Prostate gland (tissue), 2 donors: Measurements from ENCODE around the gene CD151. TPM values are rescaled to one million over a fixed set of nuclear protein-coding genes. Genes with fewer than 3 reads are reported as not detected.

Experiments used
- DNase-seq: peaks from one replicate; pipeline ENCODE4 v3.0.0-alpha.2; 2019; ENCODE audit warnings: low spot score
- H3K27ac ChIP-seq, 2 donors: fragments of 200-600 bp; sonication (generic); 2 replicates each; pipeline ENCODE4 v1.5.1; 2017 to 2019
- H3K27me3 ChIP-seq: fragments of 200-600 bp; sonication (generic); replicated peaks from 2 replicates; pipeline ENCODE4 v1.5.1; 2019; ENCODE audit not compliant: insufficient read depth
- H3K36me3 ChIP-seq, 2 donors: fragments of 200-600 bp; sonication (generic); 1 replicate in 1 of 2; 2 replicates in 1 of 2; pipeline versions ENCODE4 v1.5.1 to v1.8.1; 2017 to 2019
- H3K4me1 ChIP-seq: fragments of 200-600 bp; sonication (generic); replicated peaks from 2 replicates; pipeline ENCODE4 v1.5.1; 2019
- H3K4me3 ChIP-seq, 2 donors: fragments of 200-600 bp; sonication (generic); 2 replicates each; pipeline ENCODE4 v1.5.1; 2017 to 2019
- H3K9me3 ChIP-seq: fragments of 200-600 bp; sonication (generic); 2 replicates; pipeline ENCODE4 v1.5.1; 2017
- POLR2A ChIP-seq: fragments of 450-650 bp; IDR thresholded peaks from one replicate; pipeline ENCODE4 v1.6.1; 2016; ENCODE audit warnings: antibody characterized with exemption, mild to moderate bottlenecking
- POLR2AphosphoS5 ChIP-seq: sonication (generic); formaldehyde crosslinking; IDR thresholded peaks from one replicate; pipeline ENCODE4 v1.6.1; 2017; ENCODE audit warnings: antibody characterized with exemption
- WGBS: methylation state at CpG from one replicate; pipeline ENCODE4 v1.1.5; 2018; 5-methylcytosine and 5-hydroxymethylcytosine counted together
- intact Hi-C: fragments of 100-400 bp; cut with DNase I; formaldehyde crosslinking; loops from one replicate; pipeline ENCODE4 v1.14.2; 2022
- total RNA-seq, 2 donors: library from RNA; depleted of rRNA; stranded (reverse); fragments of >200 nt; gene quantifications; one replicate each; pipeline ENCODE4 v1.1.0, GENCODE V29; 2016
- TF ChIP-seq, protein P1 (sequence below), 4 experiments: fragments of 200-600 bp in 2 of 4; fragments of 450-650 bp in 2 of 4; sonication (generic) in 2 of 4; IDR thresholded peaks; 1 replicate in 3 of 4; 2 replicates in 1 of 4; pipeline ENCODE4 v1.5.1; 2016 to 2019; ENCODE audit warnings: antibody characterized with exemption in 4 of 4, mild to moderate bottlenecking in 2 of 4, moderate library complexity in 2 of 4

Gene CD151
- total RNA-seq, 2 donors from 2014 or later = 313 to 362 TPM

DNA sequence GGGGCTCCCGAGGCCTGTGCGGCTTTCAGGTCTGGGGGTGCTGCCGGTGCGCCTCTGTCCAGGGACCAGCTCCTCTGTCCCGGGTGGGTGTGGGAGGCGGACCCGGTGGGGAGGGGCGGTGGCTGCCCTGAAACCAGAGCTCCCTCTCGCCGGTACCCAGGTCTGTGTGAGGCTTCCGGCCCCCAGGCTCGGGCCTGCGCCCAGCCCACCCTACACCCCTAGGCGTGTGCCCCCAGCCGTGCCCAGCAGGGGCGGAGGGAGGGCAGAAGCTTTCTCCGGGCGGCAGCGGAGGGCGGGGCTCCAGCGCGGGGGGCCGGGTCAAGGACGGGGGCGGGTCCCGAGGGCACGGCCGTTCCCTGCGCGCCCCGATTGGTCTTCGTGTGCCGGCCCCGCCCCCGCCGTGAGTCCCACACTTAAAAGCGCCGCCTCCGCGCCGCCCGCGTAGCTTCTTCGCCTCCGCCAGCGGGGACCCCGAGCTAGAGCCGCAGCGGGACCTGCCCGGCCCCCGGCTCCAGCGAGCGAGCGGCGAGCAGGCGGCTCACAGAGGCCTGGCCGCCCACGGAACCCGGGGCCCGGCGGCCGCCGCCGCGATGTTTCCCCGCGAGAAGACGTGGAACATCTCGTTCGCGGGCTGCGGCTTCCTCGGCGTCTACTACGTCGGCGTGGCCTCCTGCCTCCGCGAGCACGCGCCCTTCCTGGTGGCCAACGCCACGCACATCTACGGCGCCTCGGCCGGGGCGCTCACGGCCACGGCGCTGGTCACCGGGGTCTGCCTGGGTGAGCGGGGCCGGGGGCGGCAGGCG, 13.4 kb upstream of the CD151 start:
- peak; percentile 93 for DNase-seq
- Histone ChIP-seq H3K27me3 (no peaks in the 10 kb centered on the region), H3K36me3 (peaks cover 5 to 9% of the 10 kb centered on the region in 2 donors), H3K4me3 (peak overlapping the region; percentile 80 to 98), H3K27ac (peak overlapping the region; percentile 91), H3K4me1 (peaks cover 8% of the 10 kb centered on the region), H3K9me3 (no peaks in the 10 kb centered on the region)
- TF ChIP-seq POLR2A (peak; percentile 95), POLR2AphosphoS5 (peak; percentile 63)
- TF ChIP-seq, protein P1, sequence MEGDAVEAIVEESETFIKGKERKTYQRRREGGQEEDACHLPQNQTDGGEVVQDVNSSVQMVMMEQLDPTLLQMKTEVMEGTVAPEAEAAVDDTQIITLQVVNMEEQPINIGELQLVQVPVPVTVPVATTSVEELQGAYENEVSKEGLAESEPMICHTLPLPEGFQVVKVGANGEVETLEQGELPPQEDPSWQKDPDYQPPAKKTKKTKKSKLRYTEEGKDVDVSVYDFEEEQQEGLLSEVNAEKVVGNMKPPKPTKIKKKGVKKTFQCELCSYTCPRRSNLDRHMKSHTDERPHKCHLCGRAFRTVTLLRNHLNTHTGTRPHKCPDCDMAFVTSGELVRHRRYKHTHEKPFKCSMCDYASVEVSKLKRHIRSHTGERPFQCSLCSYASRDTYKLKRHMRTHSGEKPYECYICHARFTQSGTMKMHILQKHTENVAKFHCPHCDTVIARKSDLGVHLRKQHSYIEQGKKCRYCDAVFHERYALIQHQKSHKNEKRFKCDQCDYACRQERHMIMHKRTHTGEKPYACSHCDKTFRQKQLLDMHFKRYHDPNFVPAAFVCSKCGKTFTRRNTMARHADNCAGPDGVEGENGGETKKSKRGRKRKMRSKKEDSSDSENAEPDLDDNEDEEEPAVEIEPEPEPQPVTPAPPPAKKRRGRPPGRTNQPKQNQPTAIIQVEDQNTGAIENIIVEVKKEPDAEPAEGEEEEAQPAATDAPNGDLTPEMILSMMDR (IDR thresholded peaks at IDR 0.05) = peak in 2 of 4 experiments; percentile 23 to 39
- WGBS = 0% methylated on average over 49 of the region's 96 CpGs
- intact Hi-C loops = no loop called here

DNA sequence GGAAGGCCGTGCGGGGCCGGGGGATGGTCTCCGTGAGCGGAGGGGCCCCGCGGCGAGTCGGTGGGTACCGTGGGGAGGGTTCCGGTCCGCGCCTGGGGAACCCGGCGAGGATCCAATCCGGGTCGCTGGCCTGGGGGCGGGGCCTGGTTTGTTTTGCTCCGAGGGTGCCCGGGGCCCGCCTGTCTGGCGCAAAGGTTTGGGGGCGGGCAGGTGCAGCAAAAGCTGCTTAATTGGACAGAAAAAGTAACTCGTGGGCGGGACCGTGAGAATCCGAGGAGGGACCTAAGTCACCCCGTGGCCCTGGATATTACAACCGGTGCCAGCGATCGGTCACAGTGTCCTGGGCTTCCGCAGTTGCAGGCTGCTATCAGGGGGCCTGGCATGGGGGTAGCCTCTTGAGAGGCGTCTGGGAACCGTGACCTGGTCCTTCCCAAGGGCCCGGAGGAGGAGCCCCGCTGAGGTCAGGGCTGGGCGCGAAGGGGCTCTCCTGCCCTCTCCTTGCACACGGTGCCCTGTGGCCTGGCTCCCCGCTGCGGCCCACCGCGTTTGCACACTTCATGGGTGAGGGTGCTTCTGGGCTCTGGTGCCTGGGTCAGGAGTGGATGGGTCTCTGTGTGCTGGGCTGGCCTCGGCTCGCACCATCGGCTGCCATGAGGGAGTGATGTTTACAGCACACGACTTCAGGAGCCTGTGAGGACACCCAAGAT, 12.7 kb upstream of the CD151 start:
- intact Hi-C loops = no loop called here
- Histone ChIP-seq H3K9me3 (no peaks in the 10 kb centered on the region), H3K27ac (peak overlapping the region; percentile 91), H3K27me3 (no peaks in the 10 kb centered on the region), H3K36me3 (peaks cover 8 to 16% of the 10 kb centered on the region in 2 donors), H3K4me1 (peaks cover 10% of the 10 kb centered on the region), H3K4me3 (peak overlapping the region; percentile 80 to 98)
- peak; percentile 87 for DNase-seq
- TF ChIP-seq, protein P1 (IDR thresholded peaks at IDR 0.05) = no peak
- TF ChIP-seq POLR2AphosphoS5 (peak; percentile 54), POLR2A (peak; percentile 68)
- WGBS = 0% methylated on average over 36 of the region's 47 CpGs

- TF ChIP-seq, protein P1 (IDR thresholded peaks at IDR 0.05) = no peak
- TF ChIP-seq POLR2AphosphoS5 (no peak), POLR2A (no peak)
- intact Hi-C loops = no loop called here
- 60% methylated on average over 9 of the region's 11 CpGs for WGBS
- DNase-seq = no peak
- no peaks in the 10 kb centered on the region for H3K9me3 ChIP-seq
- H3K4me3 ChIP-seq = peak overlapping the region; percentile 80 to 98
- peak overlapping the region; percentile 91 for H3K27ac ChIP-seq
- H3K36me3 ChIP-seq = peaks cover 8 to 16% of the 10 kb centered on the region in 2 donors
- H3K4me1 ChIP-seq = peaks cover 17% of the 10 kb centered on the region
- H3K27me3 ChIP-seq = no peaks in the 10 kb centered on the region
Measured at GRCh38 chr11:820655-821511, 11.9 kb upstream of the CD151 start.

GRCh38 chr11:821512-822371, 11.0 kb upstream of the CD151 start:
- no peaks in the 10 kb centered on the region for H3K27me3 ChIP-seq
- H3K36me3 ChIP-seq = peaks cover 8 to 16% of the 10 kb centered on the region in 2 donors
- no peak for DNase-seq
- no peaks in the 10 kb centered on the region for H3K9me3 ChIP-seq
- TF ChIP-seq POLR2AphosphoS5 = no peak
- no peak for TF ChIP-seq POLR2A
- TF ChIP-seq, protein P1 (IDR thresholded peaks at IDR 0.05) = no peak
- H3K4me1 ChIP-seq = peaks cover 23% of the 10 kb centered on the region
- WGBS = 73% methylated on average over 22 of the region's 22 CpGs
- intact Hi-C loops = no loop called here
- no peak overlapping the region for H3K4me3 ChIP-seq
- H3K27ac ChIP-seq = peak overlapping the region in 1 of 2 donors; percentile 91
